ENCODE results near the gene CYB5A. TPM values are rescaled to one million over a fixed set of nuclear protein-coding genes. Genes with fewer than 3 reads are reported as not detected.

CYB5A gene
- total RNA-seq, 1 donor from 2014 or later = 28.3 TPM

GRCh38 chr18:74311000-74311399 is 19.2 kb upstream of the CYB5A start:
- Mint-ChIP-seq H3K9me3 (ENCODE audit: unreplicated experiment) (peaks cover 6% of the 10 kb centered on the region), H3K36me3 (ENCODE audit: unreplicated experiment) (peaks cover 10% of the 10 kb centered on the region), H3K27me3 (ENCODE audit: unreplicated experiment) (no peaks in the 10 kb centered on the region), H3K27ac (ENCODE audit: unreplicated experiment) (no peak overlapping the region), H3K4me1 (ENCODE audit: low read depth, unreplicated experiment) (peaks cover 10% of the 10 kb centered on the region), H3K4me3 (ENCODE audit: unreplicated experiment) (no peak overlapping the region)
- no peak for DNase-seq
- TF ChIP-seq CTCF (IDR thresholded peaks at IDR 0.05; ENCODE audit: partially characterized antibody, unreplicated experiment) = no peak

GRCh38 chr18:74310411-74310810 is 18.6 kb upstream of the CYB5A start:
- Mint-ChIP-seq H3K36me3 (ENCODE audit: unreplicated experiment) (peaks cover 10% of the 10 kb centered on the region), H3K27me3 (ENCODE audit: unreplicated experiment) (no peaks in the 10 kb centered on the region), H3K4me3 (ENCODE audit: unreplicated experiment) (no peak overlapping the region), H3K4me1 (ENCODE audit: low read depth, unreplicated experiment) (peaks cover 10% of the 10 kb centered on the region), H3K27ac (ENCODE audit: unreplicated experiment) (no peak overlapping the region), H3K9me3 (ENCODE audit: unreplicated experiment) (peaks cover 6% of the 10 kb centered on the region)
- no peak for DNase-seq
- no peak for TF ChIP-seq CTCF (IDR thresholded peaks at IDR 0.05; ENCODE audit: partially characterized antibody, unreplicated experiment)

GRCh38 chr18:74303936-74304335 is 12.2 kb upstream of the CYB5A start:
- Mint-ChIP-seq H3K27ac (ENCODE audit: unreplicated experiment) (no peak overlapping the region), H3K4me3 (ENCODE audit: unreplicated experiment) (no peak overlapping the region), H3K4me1 (ENCODE audit: low read depth, unreplicated experiment) (no peaks in the 10 kb centered on the region), H3K9me3 (ENCODE audit: unreplicated experiment) (no peaks in the 10 kb centered on the region), H3K27me3 (ENCODE audit: unreplicated experiment) (no peaks in the 10 kb centered on the region), H3K36me3 (ENCODE audit: unreplicated experiment) (no peaks in the 10 kb centered on the region)
- TF ChIP-seq CTCF (IDR thresholded peaks at IDR 0.05; ENCODE audit: partially characterized antibody, unreplicated experiment) = no peak
- no peak for DNase-seq

- H3K27ac Mint-ChIP-seq (ENCODE audit: unreplicated experiment) = no peak overlapping the region
- H3K27me3 Mint-ChIP-seq (ENCODE audit: unreplicated experiment) = no peaks in the 10 kb centered on the region
- DNase-seq = no peak
- H3K36me3 Mint-ChIP-seq (ENCODE audit: unreplicated experiment) = peaks cover 1% of the 10 kb centered on the region
- no peaks in the 10 kb centered on the region for H3K9me3 Mint-ChIP-seq (ENCODE audit: unreplicated experiment)
- H3K4me3 Mint-ChIP-seq (ENCODE audit: unreplicated experiment) = no peak overlapping the region
- no peaks in the 10 kb centered on the region for H3K4me1 Mint-ChIP-seq (ENCODE audit: low read depth, unreplicated experiment)
- TF ChIP-seq CTCF (IDR thresholded peaks at IDR 0.05; ENCODE audit: partially characterized antibody, unreplicated experiment) = no peak
Observed at GRCh38 chr18:74303306-74303705, 11.5 kb upstream of the CYB5A start.

DNA sequence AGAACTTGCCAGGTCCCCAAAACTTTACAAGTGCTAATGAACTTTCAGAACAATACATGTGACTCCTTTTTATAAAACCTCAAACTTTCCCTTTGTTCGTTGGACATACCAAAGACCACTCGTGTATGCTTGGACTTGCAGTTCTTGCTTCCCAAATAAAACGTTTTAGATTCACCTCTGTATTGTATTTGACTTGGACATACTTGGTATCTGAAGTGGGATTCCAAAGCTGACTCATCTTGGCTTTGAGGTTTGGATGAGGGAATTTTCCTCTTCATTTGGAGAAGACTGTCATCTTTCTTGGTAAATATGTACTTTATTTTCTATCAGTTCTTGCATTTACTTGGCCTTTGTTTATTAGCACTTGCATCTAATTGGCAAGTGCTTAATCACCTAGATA is 8.0 kb upstream of the CYB5A start:
- Mint-ChIP-seq H3K4me1 (ENCODE audit: low read depth, unreplicated experiment) (no peaks in the 10 kb centered on the region), H3K36me3 (ENCODE audit: unreplicated experiment) (peaks cover 4% of the 10 kb centered on the region), H3K27me3 (ENCODE audit: unreplicated experiment) (no peaks in the 10 kb centered on the region), H3K9me3 (ENCODE audit: unreplicated experiment) (no peaks in the 10 kb centered on the region), H3K27ac (ENCODE audit: unreplicated experiment) (no peak overlapping the region), H3K4me3 (ENCODE audit: unreplicated experiment) (no peak overlapping the region)
- no peak for DNase-seq
- no peak for TF ChIP-seq CTCF (IDR thresholded peaks at IDR 0.05; ENCODE audit: partially characterized antibody, unreplicated experiment)
